NB4 (cell line): ENCODE results near the gene ZNF770.

Source experiments
- CTCF ChIP-seq: IDR thresholded peaks from one replicate; pipeline ENCODE4 v1.5.1; 2012; ENCODE audit warnings: low read depth, low read length
- MYC ChIP-seq: IDR thresholded peaks from 2 replicates; pipeline ENCODE4 v1.6.1; 2011; ENCODE audit warnings: low read depth, low read length
- POLR2A ChIP-seq: IDR thresholded peaks from 2 replicates; pipeline ENCODE4 v1.6.1; 2011; ENCODE audit warnings: mild to moderate bottlenecking; ENCODE audit not compliant: insufficient read length; ENCODE audit errors: extremely low read depth
- TF ChIP-seq, protein P1 (sequence below): IDR thresholded peaks from 2 replicates; pipeline ENCODE4 v1.6.1; 2011; ENCODE audit warnings: low read depth, low read length

- TF ChIP-seq CTCF (no peak), POLR2A (no peak), MYC (no peak)
- TF ChIP-seq, protein P1, sequence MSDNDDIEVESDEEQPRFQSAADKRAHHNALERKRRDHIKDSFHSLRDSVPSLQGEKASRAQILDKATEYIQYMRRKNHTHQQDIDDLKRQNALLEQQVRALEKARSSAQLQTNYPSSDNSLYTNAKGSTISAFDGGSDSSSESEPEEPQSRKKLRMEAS: no peak
Measured at GRCh38 chr15:34976743-34977142, 11.3 kb downstream of the ZNF770 start.
